HCT116 (cell line): ENCODE results near the gene DACH2. TPM values are rescaled to one million over a fixed set of nuclear protein-coding genes. Genes with fewer than 3 reads are reported as not detected.

Experiments
- ATAC-seq: fragments of 200-7000 bp; cut with Tn5 transposase; 2 replicates; pipeline ENCODE4 v1.9.1; 2020; ENCODE audit warnings: mild to moderate bottlenecking, moderate library complexity
- BruUV-seq: library from RNA; stranded (reverse); fragments of 400-500 nt; replicated peaks from 2 replicates; lab custom pipeline; 2021; lab: Mats Ljungman, UMichigan
- CTCF ChIA-PET: fragments of 300-600 bp; sonication (Branson Sonifier 250); formaldehyde crosslinking; loops from one replicate; lab custom pipeline; 2021; ENCODE audit warnings: antibody characterized with exemption; lab: Charles Lee
- POLR2A ChIA-PET: fragments of 300-600, 350-600 bp; sonication (Branson Sonifier 250); formaldehyde crosslinking; loops from one replicate; lab custom pipeline; 2021; ENCODE audit warnings: antibody characterized with exemption; lab: Charles Lee
- RAD21 ChIA-PET, 2 experiments: fragments of 300-600 bp; sonication (Branson Sonifier 250); formaldehyde crosslinking; loops; one replicate each; lab custom pipeline; 2023; ENCODE audit warnings: low total read pairs in 2 of 2; ENCODE audit not compliant: uncharacterized antibody in 2 of 2, unreplicated experiment in 2 of 2, low non-redundant PET in 1 of 2; lab: Charles Lee
- DNase-seq: peaks from one replicate; pipeline ENCODE4 v3.0.0-alpha.2; 2010; ENCODE audit warnings: low read depth, low spot score
- H2AFZ ChIP-seq: fragments of 200-600 bp; shearing (Covaris generic), sonication (generic); 2 replicates; pipeline ENCODE4 v1.6.1; 2017; ENCODE audit warnings: low read depth, mixed run types, mixed read lengths, antibody characterized with exemption, low read length; ENCODE audit not compliant: poor library complexity, severe bottlenecking
- H3K27ac ChIP-seq: 2 replicates; pipeline ENCODE4 v1.5.1; 2012; ENCODE audit warnings: low read depth, low read length
- H3K27me3 ChIP-seq: fragments of 200-600 bp; sonication (generic); 2 replicates; pipeline ENCODE4 v1.6.1; 2016; ENCODE audit warnings: mixed run types, low read length, mixed read lengths; ENCODE audit not compliant: insufficient read depth
- H3K36me3 ChIP-seq, 2 experiments: fragments of 200-500 bp in 1 of 2; fragments of 200-600 bp in 1 of 2; sonication (Bioruptor generic) in 1 of 2; sonication (generic) in 1 of 2; 2 replicates each; pipeline versions ENCODE4 v1.5.1 to v1.6.1; 2014 to 2016; ENCODE audit warnings: low read length in 2 of 2, inconsistent platforms in 1 of 2, mixed read lengths in 1 of 2, mixed run types in 1 of 2; ENCODE audit not compliant: insufficient read depth in 2 of 2, control insufficient read depth in 1 of 2
- H3K4me1 ChIP-seq, 2 experiments: fragments of 200-600 bp in 1 of 2; sonication (generic) in 1 of 2; 2 replicates each; pipeline versions ENCODE4 v1.5.1 to v1.6.1; 2012 to 2017; ENCODE audit warnings: low read length in 2 of 2, inconsistent platforms in 1 of 2, mild to moderate bottlenecking in 1 of 2, mixed read lengths in 1 of 2, mixed run types in 1 of 2, moderate library complexity in 1 of 2; ENCODE audit not compliant: insufficient read depth in 2 of 2, control insufficient read depth in 1 of 2
- H3K4me2 ChIP-seq: fragments of 200-600 bp; sonication (generic); 2 replicates; pipeline ENCODE4 v1.6.1; 2017; ENCODE audit warnings: mixed run types, low read length, mixed read lengths
- H3K4me3 ChIP-seq, 2 experiments: fragments of 200-600 bp in 1 of 2; sonication (generic) in 1 of 2; replicated peaks in 1 of 2; 2 replicates each; pipeline ENCODE4 v1.5.1; 2011 to 2016; ENCODE audit warnings: low read length in 2 of 2, control low read depth in 1 of 2, low read depth in 1 of 2, mild to moderate bottlenecking in 1 of 2, mixed read lengths in 1 of 2, mixed run types in 1 of 2
- H3K79me2 ChIP-seq: fragments of 200-600 bp; sonication (generic); 2 replicates; pipeline ENCODE4 v1.6.1; 2017; ENCODE audit warnings: mild to moderate bottlenecking, mixed run types, low read length, moderate library complexity, mixed read lengths; ENCODE audit not compliant: insufficient read depth
- H3K9ac ChIP-seq: fragments of 200-600 bp; sonication (generic); 2 replicates; pipeline ENCODE4 v1.6.1; 2016; ENCODE audit warnings: low read length, mixed read lengths
- H3K9me2 ChIP-seq: fragments of 200-600 bp; sonication (generic), shearing (Covaris generic); 2 replicates; pipeline ENCODE4 v1.6.1; 2017; ENCODE audit warnings: mixed run types, mild to moderate bottlenecking, moderate library complexity; ENCODE audit not compliant: insufficient read depth
- H3K9me3 ChIP-seq, 2 experiments: fragments of 200-500 bp in 1 of 2; fragments of 200-600 bp in 1 of 2; sonication (Bioruptor generic) in 1 of 2; sonication (generic) in 1 of 2; 2 replicates each; pipeline ENCODE4 v1.6.1; 2014 to 2017; ENCODE audit warnings: low read length in 2 of 2, mixed read lengths in 2 of 2, inconsistent platforms in 1 of 2, low read depth in 1 of 2, mild to moderate bottlenecking in 1 of 2, mixed run types in 1 of 2, moderate library complexity in 1 of 2; ENCODE audit not compliant: control insufficient read depth in 1 of 2, insufficient read depth in 1 of 2
- H4K20me1 ChIP-seq: fragments of 200-600 bp; sonication (generic), shearing (Covaris generic); 2 replicates; pipeline ENCODE4 v1.6.1; 2017; ENCODE audit warnings: mixed run types, mild to moderate bottlenecking, moderate library complexity; ENCODE audit not compliant: insufficient read depth
- ATF3 ChIP-seq: IDR thresholded peaks from 2 replicates; pipeline ENCODE4 v1.6.1; 2012
- CBX3 ChIP-seq: IDR thresholded peaks from 2 replicates; pipeline ENCODE4 v1.6.1; 2012; ENCODE audit warnings: low read depth
- EGR1 ChIP-seq: IDR thresholded peaks from 2 replicates; pipeline ENCODE4 v1.6.1; 2012; ENCODE audit warnings: low read depth
- EZH2 ChIP-seq: fragments of 200-600 bp; sonication (generic); IDR thresholded peaks from 2 replicates; pipeline ENCODE4 v1.6.1; 2017; ENCODE audit warnings: antibody characterized with exemption, mixed run types
- EZH2phosphoT487 ChIP-seq: fragments of 200-600 bp; IDR thresholded peaks from 2 replicates; pipeline ENCODE4 v1.6.1; 2018; ENCODE audit warnings: antibody characterized with exemption, borderline replicate concordance
- JUND ChIP-seq: IDR thresholded peaks from 2 replicates; pipeline ENCODE4 v1.6.1; 2012
- POLR2AphosphoS5 ChIP-seq: IDR thresholded peaks from 2 replicates; pipeline ENCODE4 v1.6.1; 2011; ENCODE audit warnings: mild to moderate bottlenecking, low read depth, low read length, moderate library complexity
- RAD21 ChIP-seq: IDR thresholded peaks from 2 replicates; pipeline ENCODE4 v1.6.1; 2012; ENCODE audit warnings: low read depth, mild to moderate bottlenecking
- REST ChIP-seq: IDR thresholded peaks from 2 replicates; pipeline ENCODE4 v1.6.1; 2012; ENCODE audit warnings: low read depth
- SIN3A ChIP-seq: IDR thresholded peaks from 2 replicates; pipeline ENCODE4 v1.6.1; 2012; ENCODE audit warnings: low read depth
- SP1 ChIP-seq: IDR thresholded peaks from 2 replicates; pipeline ENCODE4 v1.6.1; 2012; ENCODE audit warnings: low read depth
- SRF ChIP-seq: IDR thresholded peaks from 2 replicates; pipeline ENCODE4 v1.6.1; 2012; ENCODE audit warnings: low read depth
- TCF7L2 ChIP-seq: IDR thresholded peaks from 2 replicates; pipeline ENCODE4 v1.7.0; 2011; ENCODE audit warnings: borderline replicate concordance, inconsistent platforms; ENCODE audit not compliant: insufficient read depth, insufficient read length; ENCODE audit errors: extremely low read depth
- YY1 ChIP-seq: IDR thresholded peaks from 2 replicates; pipeline ENCODE4 v1.6.1; 2011; ENCODE audit warnings: low read length, low read depth, moderate library complexity, mild to moderate bottlenecking; ENCODE audit not compliant: insufficient replicate concordance; ENCODE audit errors: extremely low read depth
- ZFX ChIP-seq: fragments of 450-650 bp; IDR thresholded peaks from 2 replicates; pipeline ENCODE4 v1.6.1; 2017
- intact Hi-C: fragments of 100-400 bp; cut with micrococcal nuclease; formaldehyde crosslinking; loops from 2 replicates; pipeline ENCODE4 v1.10.0; 2022
- total RNA-seq: library from RNA; stranded (reverse); gene quantifications from one replicate; pipeline ENCODE4 v1.2.1, GENCODE V29; 2021; ENCODE audit not compliant: unreplicated experiment
- TF ChIP-seq, protein P1 (sequence below): IDR thresholded peaks from 2 replicates; pipeline ENCODE4 v1.6.1; 2011; ENCODE audit warnings: mild to moderate bottlenecking, low read length, moderate library complexity; ENCODE audit not compliant: insufficient replicate concordance; ENCODE audit errors: extremely low read depth

The DACH2 gene
- total RNA-seq, 1 experiment from 2014 or later: not detected

DNA sequence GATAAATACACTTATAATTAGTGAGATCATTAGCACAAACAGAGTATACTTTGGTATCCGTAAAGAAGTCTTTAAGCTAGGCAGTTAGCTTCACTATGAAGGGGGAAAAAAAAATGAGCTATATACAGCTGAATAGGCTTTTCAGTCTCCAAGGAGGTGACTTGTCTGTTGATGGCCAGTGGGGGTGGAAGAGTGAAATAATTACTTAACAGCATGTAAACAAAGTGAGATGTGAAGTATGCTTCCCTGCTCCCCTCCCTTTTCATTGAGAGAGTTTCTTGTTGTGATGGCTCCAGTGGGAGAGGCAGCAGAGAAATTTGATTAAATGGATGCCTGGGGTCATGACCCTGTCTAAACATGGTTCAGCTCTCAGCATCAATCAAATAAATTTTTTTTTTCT, 180.9 kb downstream of the DACH2 start:
- ChIA-PET RAD21 (no interaction called here), POLR2A (no interaction called here), CTCF (no interaction called here)
- Histone ChIP-seq H3K4me1 (no peaks in the 10 kb centered on the region), H3K79me2 (no peaks in the 10 kb centered on the region), H3K27ac (no peak overlapping the region), H3K4me3 (no peak overlapping the region), H2AFZ (no peak overlapping the region), H3K9me3 (no peaks in the 10 kb centered on the region), H3K9me2 (no peaks in the 10 kb centered on the region), H3K4me2 (no peak overlapping the region), H3K36me3 (no peaks in the 10 kb centered on the region), H4K20me1 (no peaks in the 10 kb centered on the region), H3K27me3 (no peaks in the 10 kb centered on the region), H3K9ac (no peak overlapping the region)
- TF ChIP-seq EZH2phosphoT487 (no peak), POLR2AphosphoS5 (no peak), ATF3 (no peak), RAD21 (no peak), JUND (no peak), SIN3A (no peak), CBX3 (no peak), EGR1 (no peak), REST (no peak), ZFX (no peak), SRF (no peak), EZH2 (no peak), TCF7L2 (no peak), YY1 (no peak), SP1 (no peak)
- TF ChIP-seq, protein P1, sequence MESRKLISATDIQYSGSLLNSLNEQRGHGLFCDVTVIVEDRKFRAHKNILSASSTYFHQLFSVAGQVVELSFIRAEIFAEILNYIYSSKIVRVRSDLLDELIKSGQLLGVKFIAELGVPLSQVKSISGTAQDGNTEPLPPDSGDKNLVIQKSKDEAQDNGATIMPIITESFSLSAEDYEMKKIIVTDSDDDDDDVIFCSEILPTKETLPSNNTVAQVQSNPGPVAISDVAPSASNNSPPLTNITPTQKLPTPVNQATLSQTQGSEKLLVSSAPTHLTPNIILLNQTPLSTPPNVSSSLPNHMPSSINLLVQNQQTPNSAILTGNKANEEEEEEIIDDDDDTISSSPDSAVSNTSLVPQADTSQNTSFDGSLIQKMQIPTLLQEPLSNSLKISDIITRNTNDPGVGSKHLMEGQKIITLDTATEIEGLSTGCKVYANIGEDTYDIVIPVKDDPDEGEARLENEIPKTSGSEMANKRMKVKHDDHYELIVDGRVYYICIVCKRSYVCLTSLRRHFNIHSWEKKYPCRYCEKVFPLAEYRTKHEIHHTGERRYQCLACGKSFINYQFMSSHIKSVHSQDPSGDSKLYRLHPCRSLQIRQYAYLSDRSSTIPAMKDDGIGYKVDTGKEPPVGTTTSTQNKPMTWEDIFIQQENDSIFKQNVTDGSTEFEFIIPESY: no peak
- no peak for DNase-seq
- no TSS peak for BruUV-seq
- no peak for ATAC-seq
- intact Hi-C loops: no loop called here
